HepG2 (cell line): Measurements from ENCODE around the gene CD1C. TPM values are rescaled to one million over a fixed set of nuclear protein-coding genes. Genes with fewer than 3 reads are reported as not detected.

Source experiments
- ATAC-seq: fragments of 200-7000 bp; cut with Tn5 transposase; 3 replicates; pipeline ENCODE4 v1.9.1; 2020; ENCODE audit warnings: mild to moderate bottlenecking, moderate library complexity
- BruUV-seq: library from RNA; stranded (reverse); fragments of 400-500 nt; replicated peaks from 2 replicates; lab custom pipeline; 2021; lab: Mats Ljungman, UMichigan
- CTCF ChIA-PET: fragments of 300-600 bp; formaldehyde crosslinking; extraction: SDS; loops from one replicate; lab custom pipeline; 2021; ENCODE audit warnings: low total read pairs, inconsistent platforms, low intra/inter-chr PET ratio; lab: Yijun Ruan, JAX
- POLR2A ChIA-PET: fragments of 350-600 bp; sonication (Branson Sonifier 250); formaldehyde crosslinking; loops from one replicate; lab custom pipeline; 2020; ENCODE audit warnings: antibody characterized with exemption, inconsistent platforms; lab: Yijun Ruan, JAX
- DNase-seq: peaks from one replicate; pipeline ENCODE4 v3.0.0-alpha.2; 2015; ENCODE audit warnings: low spot score
- FAIRE-seq: peaks from 3 replicates; lab custom pipeline; 2011; peaks lifted over from hg19 to GRCh38; lab: Jason Lieb, UNC
- H2AFZ ChIP-seq: one replicate; pipeline ENCODE4 v1.6.1; 2011; ENCODE audit warnings: low read length, inconsistent platforms
- H3K27ac ChIP-seq: fragments of 300-600 bp; 3 replicates; pipeline ENCODE4 v1.8.0; 2011; ENCODE audit warnings: mixed run types, mild to moderate bottlenecking, mixed read lengths, low read length, inconsistent platforms; ENCODE audit not compliant: insufficient read depth; ENCODE audit errors: extremely low read length
- H3K27me3 ChIP-seq, 2 experiments: fragments of 200-600 bp in 1 of 2; 2 replicates in 1 of 2; 3 replicates in 1 of 2; pipeline versions ENCODE4 v1.6.0 to v1.8.0; 2011; ENCODE audit warnings: low read length in 2 of 2, mild to moderate bottlenecking in 2 of 2, moderate library complexity in 2 of 2, inconsistent platforms in 1 of 2; ENCODE audit not compliant: insufficient read depth in 2 of 2, control insufficient read depth in 1 of 2
- H3K36me3 ChIP-seq, 2 experiments: fragments of 200-600 bp in 1 of 2; replicated peaks in 1 of 2; 2 replicates in 1 of 2; 3 replicates in 1 of 2; pipeline versions ENCODE4 v1.5.1 to v1.8.0; 2011; ENCODE audit warnings: low read length in 2 of 2, inconsistent platforms in 1 of 2; ENCODE audit not compliant: insufficient read depth in 2 of 2, control insufficient read depth in 1 of 2
- H3K4me1 ChIP-seq: 2 replicates; pipeline ENCODE4 v1.5.1; 2012; ENCODE audit warnings: low read length, inconsistent platforms; ENCODE audit not compliant: insufficient read depth
- H3K4me2 ChIP-seq: 2 replicates; pipeline ENCODE4 v1.6.0; 2011; ENCODE audit warnings: low read depth, low read length, inconsistent platforms
- H3K4me3 ChIP-seq, 3 experiments: fragments of 200-600 bp in 1 of 3; sonication (generic), shearing (Covaris generic) in 1 of 3; replicated peaks in 1 of 3; 2 replicates each; pipeline ENCODE4 v1.5.1; 2011 to 2016; ENCODE audit warnings: low read length in 3 of 3, inconsistent platforms in 2 of 3, low read depth in 2 of 3, mild to moderate bottlenecking in 2 of 3, control low read depth in 1 of 3, mixed read lengths in 1 of 3; ENCODE audit not compliant: insufficient read depth in 1 of 3
- H3K79me2 ChIP-seq: one replicate; pipeline ENCODE4 v1.6.1; 2011; ENCODE audit warnings: low read length, inconsistent platforms; ENCODE audit not compliant: insufficient read depth
- H3K9ac ChIP-seq: 2 replicates; pipeline ENCODE4 v1.6.0; 2011; ENCODE audit warnings: mild to moderate bottlenecking, low read depth, low read length, inconsistent platforms; ENCODE audit not compliant: insufficient read depth
- H3K9me3 ChIP-seq: 2 replicates; pipeline ENCODE4 v1.5.1; 2012; ENCODE audit warnings: mild to moderate bottlenecking, low read length
- H4K20me1 ChIP-seq: 2 replicates; pipeline ENCODE4 v1.6.0; 2011; ENCODE audit warnings: inconsistent platforms, mild to moderate bottlenecking, low read length, moderate library complexity; ENCODE audit not compliant: insufficient read depth
- ARNT2 ChIP-seq: sonication (generic); formaldehyde crosslinking; IDR thresholded peaks from 2 replicates; pipeline ENCODE4 v1.8.0; 2022; ENCODE audit warnings: mild to moderate bottlenecking, low read depth, missing genetic modification reagents, moderate library complexity
- BORCS8-MEF2B ChIP-seq: sonication (generic); formaldehyde crosslinking; IDR thresholded peaks from 2 replicates; pipeline ENCODE4 v1.8.0; 2022; ENCODE audit warnings: mild to moderate bottlenecking, missing genetic modification reagents
- DMTF1 ChIP-seq: sonication (generic); formaldehyde crosslinking; IDR thresholded peaks from 2 replicates; pipeline ENCODE4 v1.4.0; 2020; ENCODE audit warnings: mild to moderate bottlenecking, missing genetic modification reagents
- ELF3 ChIP-seq: IDR thresholded peaks from 2 replicates; pipeline ENCODE4 v1.6.1; 2016; ENCODE audit warnings: missing genetic modification reagents, missing compliant biosample characterization
- HNRNPH1 ChIP-seq: fragments of 200-400 bp; formaldehyde crosslinking; optimal IDR thresholded peaks from 2 replicates; pipeline ENCODE3; 2017; ENCODE audit warnings: mild to moderate bottlenecking, low read depth, low read length
- MED8 ChIP-seq: sonication (generic); formaldehyde crosslinking; IDR thresholded peaks from 2 replicates; pipeline ENCODE4 v1.8.1; 2023; ENCODE audit warnings: mild to moderate bottlenecking, missing genetic modification reagents; ENCODE audit not compliant: insufficient replicate concordance
- RBAK ChIP-seq: sonication (generic); formaldehyde crosslinking; IDR thresholded peaks from 2 replicates; pipeline ENCODE4 v1.5.1; 2020; ENCODE audit warnings: mild to moderate bottlenecking, missing genetic modification reagents
- ZNF10 ChIP-seq: sonication (generic); formaldehyde crosslinking; IDR thresholded peaks from 2 replicates; pipeline ENCODE4 v1.4.0; 2020; ENCODE audit warnings: mild to moderate bottlenecking, low read depth, missing genetic modification reagents, borderline replicate concordance
- ZNF282 ChIP-seq: fragments of 450-650 bp; IDR thresholded peaks from 2 replicates; pipeline ENCODE4 v1.6.1; 2018; ENCODE audit not compliant: partially characterized antibody
- ZNF616 ChIP-seq: sonication (generic); formaldehyde crosslinking; IDR thresholded peaks from 2 replicates; pipeline ENCODE4 v1.5.0; 2020; ENCODE audit warnings: low read depth, mild to moderate bottlenecking, missing genetic modification reagents
- ZZZ3 ChIP-seq: sonication (generic); formaldehyde crosslinking; IDR thresholded peaks from 2 replicates; pipeline ENCODE4 v1.4.0; 2020; ENCODE audit warnings: missing genetic modification reagents, mild to moderate bottlenecking, borderline replicate concordance
- WGBS: methylation state at CpG from one replicate; pipeline ENCODE4 v1.1.6; 2017; ENCODE audit warnings: low lambda C conversion rate; 5-methylcytosine and 5-hydroxymethylcytosine counted together
- in situ Hi-C: cut with HindIII; loops from 2 replicates; pipeline ENCODE4 v1.10.0; 2017; ENCODE audit warnings: low pct_unique_long_range_greater_than_20kb; ENCODE audit not compliant: extremely low pct_ligation_motif_present
- intact Hi-C: fragments of 100-400 bp; cut with micrococcal nuclease; formaldehyde crosslinking; loops from one replicate; pipeline ENCODE4 v1.10.0; 2022; ENCODE audit not compliant: unreplicated experiment
- polyA plus RNA-seq, 8 experiments: library from polyadenylated mRNA; depleted of rRNA in 3 of 8; stranded (reverse) in 7 of 8; unstranded in 1 of 8; fragments of >200 nt; fragmentation: Illumina TruSeq in 4 of 8; extraction: Trizol in 4 of 8; gene quantifications; 2 replicates each; pipeline versions ENCODE4 v1.2.1 to v1.2.3, GENCODE V29; 2011 to 2016; ENCODE audit warnings: low read depth in 4 of 8, missing spikeins in 1 of 8, mixed read lengths in 1 of 8; ENCODE audit not compliant: insufficient read depth in 1 of 8
- total RNA-seq, 5 experiments: library from RNA; depleted of rRNA; stranded (reverse); fragments of >200 nt; fragmentation: Illumina TruSeq; extraction: Trizol; gene quantifications; 2 replicates each; pipeline ENCODE4 v1.2.3, GENCODE V29; 2016; ENCODE audit warnings: low read depth in 1 of 5

CD1C gene
- total and polyA plus RNA-seq, 2 of the 13 experiments (the other 11 are each of a cell fraction or from before 2014, with no cell fraction given), result not detected

- intact Hi-C loops, result no loop called here
Observed at GRCh38 chr1:158290321-158290844, 660 bp downstream of the CD1C start.

More at GRCh38 chr1:158290321-158290844, 660 bp downstream of the CD1C start:
- Histone ChIP-seq H3K4me1 (no peaks in the 10 kb centered on the region), H3K79me2 (no peaks in the 10 kb centered on the region), H3K27me3 (no peaks in the 10 kb centered on the region), H3K9me3 (peaks cover 64% of the 10 kb centered on the region)
- no peak for ATAC-seq
- 2% methylated on average over 5 of the region's 5 CpGs for whole genome bisulfite sequencing
- TF ChIP-seq ARNT2 (no peak), ZNF616 (CRISPR knock-in tag) (no peak), ZNF282 (no peak), RBAK (no peak), ZZZ3 (CRISPR knock-in tag) (no peak), ZNF10 (CRISPR knock-in tag) (no peak), HNRNPH1 (no peak), ELF3 (CRISPR knock-in tag) (no peak), MED8 (CRISPR knock-in tag) (no peak), DMTF1 (CRISPR knock-in tag) (no peak), BORCS8-MEF2B (no peak)
- TF ChIP-seq, all 625 proteins: peak for 0
- Histone ChIP-seq H3K4me2 (no peak overlapping the region), H3K36me3 (no peaks in the 10 kb centered on the region), H3K9ac (no peak overlapping the region), H2AFZ (no peak overlapping the region), H3K27ac (no peak overlapping the region), H4K20me1 (no peaks in the 10 kb centered on the region), H3K4me3 (no peak overlapping the region)
- no TSS peak for BruUV-seq
- ChIA-PET POLR2A (no interaction called here), CTCF (no interaction called here)
- FAIRE-seq (no peak), DNase-seq (no peak)
- in situ Hi-C loops, result no loop called here
